ENCODE measurements around the gene CFAP65. TPM values are rescaled to one million over a fixed set of nuclear protein-coding genes. Genes with fewer than 3 reads are reported as not detected.

CFAP65 gene
- total and polyA plus RNA-seq, 9 of the 15 experiments (the other 6 are each of a cell fraction or from before 2014, with no cell fraction given), result not detected

DNA sequence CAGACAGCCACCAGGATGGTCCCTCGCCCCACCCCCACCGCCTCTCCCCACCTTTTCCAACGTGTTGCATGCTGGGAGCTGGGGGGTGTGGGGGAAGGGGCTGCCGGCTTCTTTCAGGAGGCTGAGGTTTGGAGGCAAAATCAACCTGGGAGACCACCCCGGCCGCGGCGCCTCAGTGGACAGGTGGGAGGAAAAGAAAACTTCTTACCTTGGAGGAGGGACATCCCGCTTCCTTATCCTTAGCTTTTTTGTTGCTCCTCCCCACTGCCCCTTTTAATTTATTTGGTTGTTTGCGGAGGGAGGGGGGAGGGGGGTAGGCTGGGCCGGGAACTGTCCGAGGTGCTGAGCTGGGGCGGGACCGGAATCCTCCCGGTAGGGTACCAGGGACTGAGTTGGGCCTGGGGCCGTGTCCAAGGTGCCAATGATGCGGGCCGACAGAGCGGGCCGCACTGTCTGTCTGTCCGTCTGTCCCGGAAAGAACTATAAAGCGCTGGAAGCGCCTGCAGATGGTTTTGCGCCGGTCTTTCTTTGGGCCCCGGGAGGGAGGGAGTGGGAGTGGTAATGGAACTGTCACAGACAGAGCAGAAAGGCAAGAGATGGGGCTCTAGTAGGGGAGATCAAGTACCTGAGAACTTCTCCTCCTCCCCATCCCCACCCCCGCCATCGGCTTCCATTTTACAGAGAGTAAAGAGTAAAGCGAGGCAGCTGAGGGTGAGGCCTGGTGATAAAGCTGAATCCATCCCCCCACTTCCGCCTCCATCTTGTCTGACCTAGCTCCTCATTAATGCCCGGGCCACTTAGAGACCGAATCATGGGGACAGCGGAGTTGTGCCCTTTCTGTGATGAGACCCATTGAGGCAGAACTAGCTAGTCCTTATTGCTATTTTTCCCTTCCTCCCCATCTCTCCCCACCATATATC is 79.4 kb downstream of the CFAP65 start:
- peaks cover 7 to 29% of the 10 kb centered on the region in 2 experiments; a peak in 4 of 5 replicates for H3K27me3 ChIP-seq (ENCODE audit: control insufficient read depth in 2 of 2, insufficient read depth in 2 of 2, low read length in 2 of 2)
- 22% methylated on average over 10 of the region's 34 CpGs for WGBS (ENCODE audit: insufficient coverage, low coverage, missing lambda C conversion rate)
- ATAC-seq (0 out of 3 replicates have a peak, but pooled peaks have one; percentile 29), FAIRE-seq (no peak), DNase-seq (ENCODE audit: extremely low read depth in 1 of 4, low spot score in 3 of 4) (peak; percentile 47 to 77 (median 72))
- no peaks in the 10 kb centered on the region for H3K79me2 ChIP-seq (ENCODE audit: control insufficient read depth, insufficient read depth, low read length)
- BruUV-seq (replicated peaks), result no TSS peak
- ChIA-PET POLR2A (interaction anchor here (0.7 kb wide), 1 partner anchor 84 kb away, joined by 3 read pairs; no protein-coding TSS in a partner anchor), CTCF (ENCODE audit: low intra/inter-chr PET ratio) (interaction anchor here (0.7 kb wide), 1 partner anchor 19 kb away, joined by 4 read pairs; no protein-coding TSS in a partner anchor)
- no peaks in the 10 kb centered on the region for H3K9me3 ChIP-seq (replicated peaks; ENCODE audit: control insufficient read depth, insufficient read depth, low read depth, low read length)
- peaks cover 11 to 31% of the 10 kb centered on the region in 2 experiments; a peak in 4 of 5 replicates for H3K4me1 ChIP-seq (replicated peaks in 1 of 2; ENCODE audit: control insufficient read depth in 2 of 2, insufficient read depth in 2 of 2, low read length in 2 of 2)
- no peaks in the 10 kb centered on the region for H3K9me1 ChIP-seq (ENCODE audit: control insufficient read depth, insufficient read depth, low read length)
- H3K4me2 ChIP-seq (ENCODE audit: insufficient read depth, low read length), result no peak overlapping the region
- intact Hi-C loops (cut with micrococcal nuclease), result loop anchor here (5.0 kb wide), 1 partner anchor 55 kb away; no protein-coding TSS in a partner anchor
- in situ Hi-C loops (cut with MboI), result no loop called here
- no peaks in the 10 kb centered on the region for H3K36me3 ChIP-seq (ENCODE audit: control insufficient read depth, insufficient read depth, low read length)
- H3K9ac ChIP-seq (ENCODE audit: insufficient read depth in 1 of 2, low read depth in 2 of 2, low read length in 2 of 2), result no peak overlapping the region
- no peaks in the 10 kb centered on the region for H4K20me1 ChIP-seq (replicated peaks; ENCODE audit: control insufficient read depth, insufficient read depth, low read length)
- H3K4me3 ChIP-seq, result no peak overlapping the region
- H2AFZ ChIP-seq (ENCODE audit: low read depth, low read length), result no peak overlapping the region
- no peak overlapping the region for H3K27ac ChIP-seq (ENCODE audit: extremely low read depth, low read depth, low read length)
- TF ChIP-seq ZNF41 (CRISPR knock-in tag; conservative IDR thresholded peaks at IDR 0.05), result no peak
- TF ChIP-seq BMI1 (IDR thresholded peaks at IDR 0.05; ENCODE audit: low read length), result no peak
- no peak for TF ChIP-seq ZNF717 (CRISPR knock-in tag; IDR thresholded peaks at IDR 0.05)
- no peak for TF ChIP-seq MECOM (CRISPR knock-in tag; IDR thresholded peaks at IDR 0.05)
- TF ChIP-seq POLR2B (IDR thresholded peaks at IDR 0.05; ENCODE audit: low read depth, partially characterized antibody), result no peak
- TF ChIP-seq, protein P1, sequence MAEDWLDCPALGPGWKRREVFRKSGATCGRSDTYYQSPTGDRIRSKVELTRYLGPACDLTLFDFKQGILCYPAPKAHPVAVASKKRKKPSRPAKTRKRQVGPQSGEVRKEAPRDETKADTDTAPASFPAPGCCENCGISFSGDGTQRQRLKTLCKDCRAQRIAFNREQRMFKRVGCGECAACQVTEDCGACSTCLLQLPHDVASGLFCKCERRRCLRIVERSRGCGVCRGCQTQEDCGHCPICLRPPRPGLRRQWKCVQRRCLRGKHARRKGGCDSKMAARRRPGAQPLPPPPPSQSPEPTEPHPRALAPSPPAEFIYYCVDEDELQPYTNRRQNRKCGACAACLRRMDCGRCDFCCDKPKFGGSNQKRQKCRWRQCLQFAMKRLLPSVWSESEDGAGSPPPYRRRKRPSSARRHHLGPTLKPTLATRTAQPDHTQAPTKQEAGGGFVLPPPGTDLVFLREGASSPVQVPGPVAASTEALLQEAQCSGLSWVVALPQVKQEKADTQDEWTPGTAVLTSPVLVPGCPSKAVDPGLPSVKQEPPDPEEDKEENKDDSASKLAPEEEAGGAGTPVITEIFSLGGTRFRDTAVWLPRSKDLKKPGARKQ (CRISPR knock-in tag; IDR thresholded peaks at IDR 0.05), result no peak
- no peak for TF ChIP-seq NCOA1 (IDR thresholded peaks at IDR 0.05; ENCODE audit: low read depth)
- TF ChIP-seq U2AF1 (optimal IDR thresholded peaks at IDR 0.05; ENCODE audit: low read depth, low read length), result no peak
- TF ChIP-seq, protein P2, sequence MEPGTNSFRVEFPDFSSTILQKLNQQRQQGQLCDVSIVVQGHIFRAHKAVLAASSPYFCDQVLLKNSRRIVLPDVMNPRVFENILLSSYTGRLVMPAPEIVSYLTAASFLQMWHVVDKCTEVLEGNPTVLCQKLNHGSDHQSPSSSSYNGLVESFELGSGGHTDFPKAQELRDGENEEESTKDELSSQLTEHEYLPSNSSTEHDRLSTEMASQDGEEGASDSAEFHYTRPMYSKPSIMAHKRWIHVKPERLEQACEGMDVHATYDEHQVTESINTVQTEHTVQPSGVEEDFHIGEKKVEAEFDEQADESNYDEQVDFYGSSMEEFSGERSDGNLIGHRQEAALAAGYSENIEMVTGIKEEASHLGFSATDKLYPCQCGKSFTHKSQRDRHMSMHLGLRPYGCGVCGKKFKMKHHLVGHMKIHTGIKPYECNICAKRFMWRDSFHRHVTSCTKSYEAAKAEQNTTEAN (CRISPR knock-in tag; IDR thresholded peaks at IDR 0.05), result no peak
- TF ChIP-seq EHMT2 (IDR thresholded peaks at IDR 0.05), result peak; percentile 83
- TF ChIP-seq ZNF3 (CRISPR knock-in tag; IDR thresholded peaks at IDR 0.05), result no peak
- TF ChIP-seq, protein P3, sequence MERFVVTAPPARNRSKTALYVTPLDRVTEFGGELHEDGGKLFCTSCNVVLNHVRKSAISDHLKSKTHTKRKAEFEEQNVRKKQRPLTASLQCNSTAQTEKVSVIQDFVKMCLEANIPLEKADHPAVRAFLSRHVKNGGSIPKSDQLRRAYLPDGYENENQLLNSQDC (CRISPR knock-in tag; IDR thresholded peaks at IDR 0.05), result no peak
- TF ChIP-seq CBX3 (IDR thresholded peaks at IDR 0.05; ENCODE audit: borderline replicate concordance in 1 of 2, low read length in 2 of 2), result no peak
- no peak for TF ChIP-seq ZBED1 (IDR thresholded peaks at IDR 0.05)
- TF ChIP-seq, protein P4, sequence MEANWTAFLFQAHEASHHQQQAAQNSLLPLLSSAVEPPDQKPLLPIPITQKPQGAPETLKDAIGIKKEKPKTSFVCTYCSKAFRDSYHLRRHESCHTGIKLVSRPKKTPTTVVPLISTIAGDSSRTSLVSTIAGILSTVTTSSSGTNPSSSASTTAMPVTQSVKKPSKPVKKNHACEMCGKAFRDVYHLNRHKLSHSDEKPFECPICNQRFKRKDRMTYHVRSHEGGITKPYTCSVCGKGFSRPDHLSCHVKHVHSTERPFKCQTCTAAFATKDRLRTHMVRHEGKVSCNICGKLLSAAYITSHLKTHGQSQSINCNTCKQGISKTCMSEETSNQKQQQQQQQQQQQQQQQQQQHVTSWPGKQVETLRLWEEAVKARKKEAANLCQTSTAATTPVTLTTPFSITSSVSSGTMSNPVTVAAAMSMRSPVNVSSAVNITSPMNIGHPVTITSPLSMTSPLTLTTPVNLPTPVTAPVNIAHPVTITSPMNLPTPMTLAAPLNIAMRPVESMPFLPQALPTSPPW (CRISPR knock-in tag; IDR thresholded peaks at IDR 0.05), result peak; percentile 86
- TF ChIP-seq BRF1 (IDR thresholded peaks at IDR 0.05; ENCODE audit: borderline replicate concordance, extremely low read depth, insufficient read length), result no peak
- no peak for TF ChIP-seq PURB (CRISPR knock-in tag; IDR thresholded peaks at IDR 0.05; ENCODE audit: low read depth)
- no peak for TF ChIP-seq ZNF282 (CRISPR knock-in tag; IDR thresholded peaks at IDR 0.05)
- TF ChIP-seq BRD4 (IDR thresholded peaks at IDR 0.05), result no peak

Measured in K562 (cell line).